HUES48 (cell line): ENCODE results near the gene ZP1.

Experiments
- H3K27ac ChIP-seq: one replicate; pipeline ENCODE4 v1.7.0; 2013; ENCODE audit warnings: low read depth, low read length, inconsistent platforms
- H3K27me3 ChIP-seq: 2 replicates; pipeline ENCODE4 v1.6.1; 2013; ENCODE audit warnings: mild to moderate bottlenecking, low read length; ENCODE audit not compliant: control insufficient read depth, insufficient read depth
- H3K36me3 ChIP-seq: 2 replicates; pipeline ENCODE4 v1.6.1; 2013; ENCODE audit warnings: low read length; ENCODE audit not compliant: control insufficient read depth, insufficient read depth
- H3K4me1 ChIP-seq: 2 replicates; pipeline ENCODE4 v1.6.1; 2013; ENCODE audit warnings: mild to moderate bottlenecking, low read length; ENCODE audit not compliant: control insufficient read depth, insufficient read depth
- H3K4me3 ChIP-seq: 2 replicates; pipeline ENCODE4 v1.5.1; 2013; ENCODE audit warnings: mild to moderate bottlenecking, low read depth, low read length
- H3K9ac ChIP-seq: 2 replicates; pipeline ENCODE4 v1.6.1; 2013; ENCODE audit warnings: mild to moderate bottlenecking, low read depth, low read length, moderate library complexity
- H3K9me3 ChIP-seq: 2 replicates; pipeline ENCODE4 v1.6.1; 2013; ENCODE audit warnings: low read length; ENCODE audit not compliant: control insufficient read depth, insufficient read depth

The ZP1 gene

DNA sequence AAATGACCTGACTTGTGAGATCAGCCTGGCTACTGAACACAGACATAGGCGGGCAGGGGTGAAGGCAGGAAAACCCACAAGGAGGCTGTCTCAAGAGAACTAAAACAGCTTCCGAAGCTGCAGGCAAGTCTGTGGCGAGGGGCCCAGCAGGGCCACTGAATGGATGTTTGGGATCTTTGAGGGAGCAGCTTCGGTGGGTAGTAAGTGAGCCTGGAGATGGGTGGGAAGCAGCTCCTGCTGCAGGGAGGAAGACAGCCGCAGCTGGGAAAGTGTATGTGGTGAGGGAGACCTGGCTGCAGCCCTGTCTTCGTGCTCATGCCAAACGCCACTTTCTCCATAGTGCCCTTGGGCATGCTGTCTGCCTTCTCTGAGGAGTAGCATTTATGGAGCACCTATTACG, 22.0 kb upstream of the ZP1 start:
- no peak overlapping the region for H3K4me3 ChIP-seq

DNA sequence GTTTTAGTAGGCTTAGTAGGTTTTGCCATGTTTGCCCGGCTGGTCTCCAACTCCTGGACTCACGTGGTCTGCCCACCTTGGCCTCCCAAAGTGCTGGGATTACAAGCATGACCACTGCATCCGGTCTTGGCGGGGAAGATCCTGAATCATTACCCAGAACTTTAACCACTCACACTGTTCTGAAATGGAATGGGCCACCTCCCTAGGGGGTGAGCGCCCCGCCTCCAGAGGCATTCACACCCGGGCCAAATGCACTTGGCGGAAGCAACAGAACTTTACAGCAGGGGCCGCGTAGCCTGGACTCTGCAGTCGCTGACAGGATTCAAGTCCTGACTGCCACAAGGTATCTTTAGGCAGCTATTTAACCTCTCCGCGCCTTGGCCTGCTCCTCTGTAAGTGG, 20.1 kb upstream of the ZP1 start:
- peaks cover 55% of the 10 kb centered on the region for H3K36me3 ChIP-seq
- no peak overlapping the region for H3K4me3 ChIP-seq
- no peaks in the 10 kb centered on the region; the same call in 1 of the 2 replicates for H3K27me3 ChIP-seq
- no peaks in the 10 kb centered on the region for H3K9me3 ChIP-seq
- peaks cover 15% of the 10 kb centered on the region for H3K4me1 ChIP-seq
- no peak overlapping the region for H3K27ac ChIP-seq
- H3K9ac ChIP-seq = no peak overlapping the region

More for the DNA sequence above, 22.0 kb upstream of the ZP1 start:
- no peaks in the 10 kb centered on the region for H3K9me3 ChIP-seq
- H3K36me3 ChIP-seq = peaks cover 42% of the 10 kb centered on the region
- no peaks in the 10 kb centered on the region for H3K27me3 ChIP-seq
- H3K4me1 ChIP-seq = peaks cover 18% of the 10 kb centered on the region
- H3K9ac ChIP-seq = no peak overlapping the region
- no peak overlapping the region for H3K27ac ChIP-seq

GRCh38 chr11:60847896-60848295, 19.4 kb upstream of the ZP1 start:
- H3K4me1 ChIP-seq = peaks cover 15% of the 10 kb centered on the region
- no peak overlapping the region for H3K27ac ChIP-seq
- H3K36me3 ChIP-seq = peaks cover 55% of the 10 kb centered on the region
- H3K27me3 ChIP-seq = peaks cover 4% of the 10 kb centered on the region
- H3K9me3 ChIP-seq = no peaks in the 10 kb centered on the region
- no peak overlapping the region for H3K9ac ChIP-seq
- H3K4me3 ChIP-seq = no peak overlapping the region

- no peak overlapping the region for H3K27ac ChIP-seq
- H3K9ac ChIP-seq = no peak overlapping the region
- H3K36me3 ChIP-seq = peaks cover 55% of the 10 kb centered on the region
These were observed 18.6 kb upstream of the ZP1 start for GRCh38 chr11:60848714-60849151.

GRCh38 chr11:60849641-60850520, 17.5 kb upstream of the ZP1 start:
- Histone ChIP-seq H3K9ac (no peak overlapping the region), H3K27me3 (peaks cover 24% of the 10 kb centered on the region), H3K36me3 (peaks cover 48% of the 10 kb centered on the region), H3K4me1 (peaks cover 6% of the 10 kb centered on the region), H3K4me3 (no peak overlapping the region), H3K27ac (no peak overlapping the region), H3K9me3 (no peaks in the 10 kb centered on the region)

More at GRCh38 chr11:60848714-60849151, 18.6 kb upstream of the ZP1 start:
- Histone ChIP-seq H3K4me1 (peaks cover 8% of the 10 kb centered on the region), H3K9me3 (no peaks in the 10 kb centered on the region), H3K27me3 (peaks cover 12% of the 10 kb centered on the region), H3K4me3 (no peak overlapping the region)

DNA sequence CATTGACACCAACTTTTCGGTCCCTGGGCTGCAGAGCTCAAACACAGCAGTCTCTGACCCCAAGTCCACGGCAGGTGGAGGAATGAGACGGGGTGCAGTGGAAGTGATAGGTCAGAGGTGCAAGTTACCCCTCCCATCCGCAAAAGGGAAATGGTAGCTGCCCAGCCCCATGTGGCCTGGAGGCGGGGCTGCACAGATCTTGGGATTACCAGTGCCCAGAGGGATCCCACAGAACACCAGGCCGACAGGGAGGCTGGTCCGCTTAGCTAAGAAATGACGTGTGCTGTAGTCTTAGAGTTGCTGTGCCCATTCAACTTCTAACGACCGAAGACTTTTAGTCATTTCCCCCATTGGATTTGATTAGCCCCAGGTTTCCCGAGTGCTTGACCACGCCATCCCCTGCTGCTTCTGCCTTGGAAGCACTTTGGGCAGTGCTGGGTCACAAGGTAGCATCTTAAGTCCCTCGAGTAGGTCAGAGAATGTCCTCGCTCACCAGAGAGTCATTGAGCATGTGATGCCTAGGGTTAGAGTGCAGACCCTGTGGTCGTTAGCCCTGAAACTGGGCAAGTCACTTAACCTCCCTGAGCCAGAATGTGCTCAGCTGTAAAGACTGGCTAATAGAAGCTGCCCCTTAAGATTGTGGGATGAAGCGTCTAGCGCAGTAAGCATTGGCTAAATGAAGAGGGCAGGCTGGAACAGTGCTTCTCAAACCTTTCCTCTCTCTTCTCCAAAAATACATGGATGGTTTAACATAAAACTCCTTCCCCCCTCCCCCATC, 15.8 kb upstream of the ZP1 start:
- H3K9me3 ChIP-seq = no peaks in the 10 kb centered on the region
- H3K9ac ChIP-seq = no peak overlapping the region
- H3K4me3 ChIP-seq = 0 out of 2 replicates have a peak overlapping the region, but pooled peaks have one; percentile 31
- H3K4me1 ChIP-seq = peaks cover 6% of the 10 kb centered on the region
- H3K36me3 ChIP-seq = peaks cover 41% of the 10 kb centered on the region
- no peak overlapping the region for H3K27ac ChIP-seq
- H3K27me3 ChIP-seq = peaks cover 32% of the 10 kb centered on the region

GRCh38 chr11:60852117-60852981, 15.0 kb upstream of the ZP1 start:
- Histone ChIP-seq H3K9me3 (no peaks in the 10 kb centered on the region), H3K9ac (no peak overlapping the region), H3K27ac (no peak overlapping the region), H3K27me3 (peaks cover 32% of the 10 kb centered on the region), H3K4me3 (peak overlapping the region; percentile 31), H3K36me3 (peaks cover 41% of the 10 kb centered on the region), H3K4me1 (peaks cover 6% of the 10 kb centered on the region)

GRCh38 chr11:60852982-60853950, 14.1 kb upstream of the ZP1 start:
- H3K27me3 ChIP-seq = peaks cover 32% of the 10 kb centered on the region

DNA sequence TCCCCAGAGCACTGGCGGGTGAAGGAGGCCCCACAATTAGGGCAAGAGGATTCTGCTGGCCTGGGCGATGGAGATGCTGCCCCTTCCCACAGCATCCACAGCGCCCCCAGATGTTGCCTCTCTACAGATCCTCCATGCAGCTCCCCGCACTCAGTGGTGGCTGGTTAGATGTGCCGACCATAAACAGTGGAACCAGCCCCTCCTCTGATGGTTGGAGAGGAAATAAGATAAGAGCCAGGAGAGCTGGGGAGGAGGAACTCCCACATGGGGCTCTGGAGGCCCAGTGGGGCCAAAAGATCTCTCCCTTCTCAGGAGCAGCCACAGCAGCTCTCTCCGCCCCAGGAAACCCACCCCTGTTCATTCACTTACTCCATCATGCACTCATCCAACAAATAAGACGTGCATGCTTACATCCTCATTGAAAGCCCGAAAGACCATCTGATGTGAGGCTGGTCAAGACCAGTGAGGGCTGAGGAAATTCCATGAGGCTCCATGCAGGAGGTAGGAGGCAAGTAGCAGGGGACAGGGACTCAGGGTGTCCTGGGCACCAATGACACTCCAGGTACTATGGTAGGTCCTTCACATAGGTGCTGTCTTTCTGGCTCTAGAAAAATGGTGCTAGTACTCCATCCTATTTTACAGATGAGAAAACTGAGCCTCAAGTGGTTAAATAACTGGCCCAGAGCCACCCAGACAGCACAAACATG, 13.0 kb upstream of the ZP1 start:
- H3K4me1 ChIP-seq = peaks cover 6% of the 10 kb centered on the region
- H3K9me3 ChIP-seq = no peaks in the 10 kb centered on the region
- H3K27me3 ChIP-seq = peaks cover 32% of the 10 kb centered on the region
- no peak overlapping the region for H3K9ac ChIP-seq
- no peak overlapping the region for H3K27ac ChIP-seq
- H3K4me3 ChIP-seq = no peak overlapping the region
- peaks cover 23% of the 10 kb centered on the region for H3K36me3 ChIP-seq

More at GRCh38 chr11:60852982-60853950, 14.1 kb upstream of the ZP1 start:
- Histone ChIP-seq H3K4me1 (peaks cover 6% of the 10 kb centered on the region), H3K4me3 (peak overlapping the region; percentile 31; the same call in 1 of the 2 replicates), H3K9me3 (no peaks in the 10 kb centered on the region), H3K36me3 (peaks cover 33% of the 10 kb centered on the region), H3K27ac (no peak overlapping the region), H3K9ac (no peak overlapping the region)
